Right lobe of liver (tissue), 4 donors: Measurements from ENCODE around the gene DNAJC21.

ENCODE experiments used
- CTCF ChIP-seq, 4 donors: fragments of 200-600 bp in 3 of 4; fragments of 450-650 bp in 1 of 4; IDR thresholded peaks; one replicate each; pipeline versions ENCODE4 v1.5.1 to v1.8.0; 2016 to 2022; ENCODE audit warnings: antibody characterized with exemption in 4 of 4, mild to moderate bottlenecking in 2 of 4
- POLR2A ChIP-seq: fragments of 450-650 bp; IDR thresholded peaks from one replicate; pipeline ENCODE4 v1.6.1; 2017; ENCODE audit warnings: antibody characterized with exemption, mild to moderate bottlenecking
- donor health status: DM: no; HTN: no; CAD: no.
- donor health status: DM: no; HTN: no; CAD: no.
- donor health status: DM: no; HTN: yes; CAD: no.

- no peak for TF ChIP-seq CTCF (IDR thresholded peaks at IDR 0.05)
- no peak for TF ChIP-seq POLR2A
Measured at GRCh38 chr5:34967540-34967939, 38.2 kb downstream of the DNAJC21 start.
